Subcutaneous abdominal adipose tissue (tissue), 5 donors: ENCODE measurements around the gene ITGB5.

Experiments used
- H3K27ac ChIP-seq: one replicate; pipeline ENCODE4 v1.7.0; 2013; ENCODE audit warnings: low read depth, mild to moderate bottlenecking, inconsistent platforms, low read length, moderate library complexity
- H3K27me3 ChIP-seq, 5 donors: one replicate each; pipeline ENCODE4 v1.7.0; 2013; ENCODE audit warnings: low read length in 5 of 5, inconsistent platforms in 1 of 5; ENCODE audit not compliant: control insufficient read depth in 5 of 5, insufficient read depth in 4 of 5
- H3K36me3 ChIP-seq, 5 donors: one replicate each; pipeline ENCODE4 v1.7.0; 2013; ENCODE audit warnings: low read length in 5 of 5; ENCODE audit not compliant: control insufficient read depth in 5 of 5, insufficient read depth in 5 of 5
- H3K4me1 ChIP-seq, 5 donors: one replicate each; pipeline ENCODE4 v1.7.0; 2013; ENCODE audit warnings: low read length in 5 of 5, mild to moderate bottlenecking in 3 of 5, moderate library complexity in 1 of 5; ENCODE audit not compliant: control insufficient read depth in 5 of 5, insufficient read depth in 5 of 5
- H3K4me3 ChIP-seq, 5 donors: one replicate each; pipeline ENCODE4 v1.7.0; 2013; ENCODE audit warnings: low read length in 5 of 5, low read depth in 1 of 5
- H3K9ac ChIP-seq, 5 donors: one replicate each; pipeline ENCODE4 v1.7.0; 2013; ENCODE audit warnings: low read length in 5 of 5, mild to moderate bottlenecking in 4 of 5, moderate library complexity in 3 of 5
- H3K9me3 ChIP-seq, 5 donors: one replicate each; pipeline ENCODE4 v1.7.0; 2013; ENCODE audit warnings: low read length in 5 of 5; ENCODE audit not compliant: control insufficient read depth in 5 of 5
- donor health status: healthy.
- donor health status: healthy.
- donor health status: healthy.
- donor health status: healthy.
- donor health status: healthy.

Gene ITGB5

GRCh38 chr3:124896824-124897526 lies 9.8 kb upstream of the ITGB5 start:
- peaks cover 0 to 27% (median 16%) of the 10 kb centered on the region in 5 donors for H3K4me1 ChIP-seq
- H3K27ac ChIP-seq, result no peak overlapping the region
- H3K36me3 ChIP-seq, result no peaks in the 10 kb centered on the region
- H3K4me3 ChIP-seq, result no peak overlapping the region
- no peaks in the 10 kb centered on the region for H3K9me3 ChIP-seq
- H3K27me3 ChIP-seq, result no peaks in the 10 kb centered on the region
- H3K9ac ChIP-seq, result no peak overlapping the region

GRCh38 chr3:124895756-124896155 lies 8.6 kb upstream of the ITGB5 start:
- no peaks in the 10 kb centered on the region for H3K36me3 ChIP-seq
- H3K27me3 ChIP-seq, result no peaks in the 10 kb centered on the region
- H3K27ac ChIP-seq, result no peak overlapping the region
- H3K4me3 ChIP-seq, result no peak overlapping the region
- H3K4me1 ChIP-seq, result peaks cover 0 to 26% (median 9%) of the 10 kb centered on the region in 5 donors
- no peaks in the 10 kb centered on the region for H3K9me3 ChIP-seq
- H3K9ac ChIP-seq, result no peak overlapping the region

- no peak overlapping the region for H3K27ac ChIP-seq
Measured at GRCh38 chr3:124893526-124893925, 6.4 kb upstream of the ITGB5 start.

GRCh38 chr3:124890573-124891190 lies 3.5 kb upstream of the ITGB5 start:
- Histone ChIP-seq H3K4me1 (peaks cover 2 to 20% (median 10%) of the 10 kb centered on the region in 5 donors), H3K4me3 (no peak overlapping the region), H3K27me3 (no peaks in the 10 kb centered on the region), H3K36me3 (no peaks in the 10 kb centered on the region), H3K27ac (no peak overlapping the region), H3K9ac (no peak overlapping the region), H3K9me3 (no peaks in the 10 kb centered on the region)

More at GRCh38 chr3:124893526-124893925, 6.4 kb upstream of the ITGB5 start:
- no peaks in the 10 kb centered on the region for H3K36me3 ChIP-seq
- H3K9me3 ChIP-seq, result no peaks in the 10 kb centered on the region
- no peak overlapping the region for H3K4me3 ChIP-seq
- H3K4me1 ChIP-seq, result peaks cover 0 to 19% (median 0%) of the 10 kb centered on the region in 5 donors
- H3K9ac ChIP-seq, result no peak overlapping the region
- H3K27me3 ChIP-seq, result no peaks in the 10 kb centered on the region

DNA sequence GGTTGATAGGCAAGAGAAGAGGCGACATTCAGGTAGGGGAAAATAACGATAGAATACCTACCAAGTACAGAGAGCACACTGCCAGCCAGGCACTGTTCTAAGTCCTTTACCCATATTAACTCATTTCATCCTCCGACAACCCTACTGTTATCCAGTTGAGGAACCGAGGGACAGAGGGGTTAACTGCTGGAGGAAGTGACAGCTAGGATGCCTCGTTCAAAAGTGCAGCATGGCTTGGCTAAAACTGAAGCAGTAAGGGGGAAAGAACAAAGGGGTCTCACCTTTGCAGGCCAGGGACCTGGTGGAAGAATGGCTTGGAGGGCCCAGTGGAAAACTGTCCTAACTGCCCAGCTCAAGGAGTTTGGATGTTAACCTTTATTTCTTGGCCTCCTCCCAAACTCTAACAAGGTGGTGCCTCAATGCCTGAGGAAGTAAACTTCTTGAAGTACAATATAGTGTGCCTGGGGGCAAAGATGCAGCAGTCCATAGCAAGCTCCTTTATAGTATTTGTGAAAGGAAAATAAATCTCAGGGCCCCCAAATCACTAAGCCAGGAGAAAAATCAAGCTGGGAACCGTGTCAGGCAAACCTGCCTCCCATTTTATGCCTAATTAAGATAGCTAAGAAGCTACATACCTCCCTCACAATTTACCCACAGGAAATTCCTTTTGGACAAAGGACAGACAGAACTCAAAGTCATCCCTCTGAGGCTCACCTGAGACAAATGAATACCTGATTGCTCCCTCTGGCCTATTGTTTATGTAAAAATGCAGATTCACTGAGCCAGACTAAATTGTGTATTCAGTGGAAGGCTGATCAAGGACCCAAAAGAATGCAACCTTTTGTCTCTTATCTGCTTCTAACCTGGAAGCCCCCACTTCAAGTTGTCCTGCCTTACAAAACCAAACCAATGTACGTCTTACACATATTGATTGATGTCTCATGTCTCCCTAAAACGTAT lies 1.6 kb upstream of the ITGB5 start:
- H3K27me3 ChIP-seq, result no peaks in the 10 kb centered on the region
- no peak overlapping the region for H3K4me3 ChIP-seq
- H3K9me3 ChIP-seq, result no peaks in the 10 kb centered on the region
- peaks cover 0 to 2% (median 0%) of the 10 kb centered on the region in 5 donors for H3K36me3 ChIP-seq
- H3K4me1 ChIP-seq, result peaks cover 4 to 36% (median 28%) of the 10 kb centered on the region in 5 donors
- H3K27ac ChIP-seq, result peak overlapping the region; percentile 11
- H3K9ac ChIP-seq, result no peak overlapping the region

DNA sequence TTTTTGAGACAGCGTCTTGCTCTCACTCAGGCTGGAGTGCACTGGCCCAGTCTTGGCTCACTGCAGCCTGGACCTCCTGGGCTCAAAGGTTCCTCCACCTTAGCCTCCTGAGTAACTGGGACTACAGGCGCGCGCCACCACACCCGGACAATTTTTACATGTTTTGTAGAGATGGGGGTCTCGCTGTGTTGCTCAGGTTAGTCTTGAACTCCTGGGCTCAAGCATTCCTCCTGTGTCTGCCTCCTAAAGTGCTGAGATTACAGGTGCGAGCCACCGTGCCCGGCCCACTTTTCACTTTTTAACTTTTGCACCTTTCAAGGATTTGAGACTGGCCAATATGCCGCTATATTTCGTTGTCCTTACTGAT lies 750 bp upstream of the ITGB5 start:
- Histone ChIP-seq H3K9me3 (no peaks in the 10 kb centered on the region), H3K27me3 (no peaks in the 10 kb centered on the region), H3K4me3 (peak overlapping the region in 4 of 5 donors; percentile 59 to 83 (median 78)), H3K4me1 (peaks cover 4 to 39% (median 34%) of the 10 kb centered on the region in 5 donors), H3K9ac (peak overlapping the region in 3 of 5 donors; percentile 52 to 81 (median 73)), H3K36me3 (peaks cover 0 to 5% (median 0%) of the 10 kb centered on the region in 5 donors), H3K27ac (peak overlapping the region; percentile 11)

DNA sequence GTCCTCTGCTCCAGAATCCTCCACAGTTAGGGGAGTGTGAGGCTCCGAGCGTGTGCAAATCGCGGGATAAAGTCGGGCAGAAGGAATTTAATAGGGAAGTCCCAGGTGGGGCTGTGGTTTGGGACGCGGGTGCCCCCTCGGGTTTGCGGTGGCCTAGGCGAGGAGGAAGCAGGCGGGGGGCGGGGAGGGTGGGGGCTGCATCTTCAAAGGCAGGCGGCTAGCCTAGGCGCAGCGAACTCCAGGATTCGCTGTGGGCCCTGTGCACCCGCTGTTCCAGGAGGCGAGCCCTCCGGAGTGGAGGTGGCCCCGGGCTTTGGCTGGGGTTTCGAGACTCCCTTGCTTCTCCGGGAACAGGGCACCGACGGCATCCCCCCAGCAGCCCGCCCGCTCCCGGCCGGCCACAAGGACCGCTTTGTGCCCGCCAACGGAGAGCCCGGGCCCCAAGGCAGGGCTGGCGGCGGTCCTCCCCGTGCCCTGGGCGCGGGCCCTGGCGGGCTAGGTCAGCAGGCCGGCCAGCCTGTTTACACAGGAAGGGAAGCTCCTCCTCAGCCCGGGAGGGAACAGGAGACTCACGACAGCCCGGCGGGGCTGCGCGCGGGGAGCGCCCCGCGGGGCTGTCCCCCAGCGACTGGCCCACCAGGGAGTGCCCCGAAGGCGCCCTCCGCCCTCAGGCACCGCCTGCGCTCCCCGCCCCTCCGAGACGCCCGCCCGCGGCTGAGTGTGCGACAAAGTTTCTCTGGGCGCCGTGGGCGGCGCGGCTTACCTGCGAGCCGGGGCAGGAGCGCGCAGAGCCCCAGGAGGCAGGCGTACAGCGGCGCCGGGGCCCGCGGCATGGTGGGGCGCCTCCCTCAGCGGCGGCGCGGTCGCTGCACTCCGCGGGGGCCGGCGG lies 753 bp downstream of the ITGB5 start:
- H3K4me1 ChIP-seq, result peaks cover 4 to 49% (median 46%) of the 10 kb centered on the region in 5 donors
- peak overlapping the region; percentile 76 to 83 (median 80) for H3K4me3 ChIP-seq

DNA sequence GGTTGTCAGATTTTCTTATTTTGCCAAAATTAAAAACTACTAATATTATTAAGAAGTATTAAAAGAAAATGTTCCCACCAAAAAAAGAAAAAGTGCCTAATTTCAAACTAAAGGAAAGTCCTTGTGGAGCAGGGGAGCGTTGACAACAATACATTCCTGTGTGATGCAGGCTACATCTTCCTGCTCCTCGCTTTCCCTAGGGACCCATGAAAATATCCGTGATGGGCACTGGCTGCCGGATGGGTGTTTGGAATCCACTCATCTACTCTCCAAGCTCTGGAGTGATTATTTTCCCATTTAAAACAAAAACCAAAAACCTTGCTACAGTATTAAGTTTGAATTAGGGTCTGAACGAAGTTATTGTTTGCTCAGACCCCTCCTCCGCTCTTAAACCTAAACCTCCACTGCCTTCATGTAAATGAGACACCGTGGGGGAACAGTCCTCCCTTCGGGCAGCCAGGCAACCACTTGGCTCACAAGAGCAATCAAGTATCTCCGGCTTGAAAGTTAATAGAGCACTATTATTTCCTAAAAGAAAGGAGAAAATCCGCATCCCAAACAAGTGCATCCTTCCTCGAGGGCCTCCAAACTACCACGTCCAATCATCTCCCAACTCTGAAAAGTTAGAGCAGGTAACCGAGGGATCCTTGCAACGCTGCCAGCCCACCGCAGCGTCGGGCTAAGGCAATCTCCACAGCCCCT lies 1.5 kb downstream of the ITGB5 start:
- peaks cover 4 to 49% (median 47%) of the 10 kb centered on the region in 5 donors for H3K4me1 ChIP-seq
- H3K9me3 ChIP-seq, result no peaks in the 10 kb centered on the region
- peak overlapping the region; percentile 93 for H3K27ac ChIP-seq
- H3K36me3 ChIP-seq, result peaks cover 0 to 5% (median 0%) of the 10 kb centered on the region in 5 donors
- peak overlapping the region; percentile 35 to 71 (median 60) for H3K9ac ChIP-seq
- no peaks in the 10 kb centered on the region for H3K27me3 ChIP-seq
- peak overlapping the region; percentile 76 to 83 (median 80) for H3K4me3 ChIP-seq

More for the DNA sequence above, 753 bp downstream of the ITGB5 start:
- Histone ChIP-seq H3K9me3 (no peaks in the 10 kb centered on the region), H3K36me3 (peaks cover 0 to 5% (median 0%) of the 10 kb centered on the region in 5 donors), H3K9ac (peak overlapping the region; percentile 69 to 84 (median 71)), H3K27me3 (no peaks in the 10 kb centered on the region), H3K27ac (peak overlapping the region; percentile 93)
